GM12875 (cell line): ENCODE results near the gene IFNG.

ENCODE experiments used
- H3K4me3 ChIP-seq: one replicate; pipeline ENCODE4 v1.5.1; 2011; ENCODE audit warnings: low read depth, low read length, control low read depth
- TF ChIP-seq, protein P1 (sequence below): IDR thresholded peaks from 2 replicates; pipeline ENCODE4 v1.5.1; 2011; ENCODE audit warnings: low read depth, mild to moderate bottlenecking, control low read depth, inconsistent platforms, low read length, moderate library complexity, borderline replicate concordance; ENCODE audit not compliant: insufficient read depth

Gene IFNG

DNA sequence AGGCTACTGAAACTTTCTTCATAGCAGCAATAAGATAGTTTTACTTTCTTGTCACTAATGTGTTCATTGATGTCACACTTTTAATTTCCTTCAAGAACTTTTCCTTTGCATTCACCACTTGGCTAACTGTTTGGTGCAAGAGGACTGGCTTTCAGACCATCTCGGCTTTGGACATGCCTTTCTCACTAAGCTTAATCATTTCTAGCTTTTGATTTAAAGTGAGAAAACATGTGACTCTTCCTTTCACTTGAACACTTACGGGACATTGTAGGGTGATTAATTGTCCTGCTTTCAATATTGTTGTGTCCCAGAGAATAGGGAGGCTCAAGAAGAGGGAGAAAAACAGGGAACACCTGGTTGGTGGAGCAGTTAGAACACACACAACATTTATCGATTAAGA lies 41.9 kb downstream of the IFNG start:
- H3K4me3 ChIP-seq: no peak overlapping the region

DNA sequence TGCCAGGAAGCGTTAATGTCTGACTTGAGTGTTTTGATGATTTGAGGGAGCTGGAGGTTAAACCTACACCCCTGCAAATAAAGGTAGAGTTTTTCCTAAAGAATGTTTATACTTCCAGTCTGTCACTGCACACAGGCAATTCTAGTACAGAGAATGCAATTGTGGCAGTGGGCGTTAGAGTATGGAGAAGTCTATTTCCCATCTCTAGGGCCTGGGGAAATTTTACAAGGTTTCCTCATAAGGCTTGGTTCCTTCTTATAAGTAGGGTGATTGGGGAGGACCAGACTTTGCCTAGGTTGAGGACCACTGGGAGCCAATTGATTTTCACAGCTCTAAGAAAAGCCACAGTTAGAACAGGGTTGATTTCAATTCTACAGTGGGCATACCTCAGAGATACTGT lies 44.3 kb downstream of the IFNG start:
- TF ChIP-seq, protein P1, sequence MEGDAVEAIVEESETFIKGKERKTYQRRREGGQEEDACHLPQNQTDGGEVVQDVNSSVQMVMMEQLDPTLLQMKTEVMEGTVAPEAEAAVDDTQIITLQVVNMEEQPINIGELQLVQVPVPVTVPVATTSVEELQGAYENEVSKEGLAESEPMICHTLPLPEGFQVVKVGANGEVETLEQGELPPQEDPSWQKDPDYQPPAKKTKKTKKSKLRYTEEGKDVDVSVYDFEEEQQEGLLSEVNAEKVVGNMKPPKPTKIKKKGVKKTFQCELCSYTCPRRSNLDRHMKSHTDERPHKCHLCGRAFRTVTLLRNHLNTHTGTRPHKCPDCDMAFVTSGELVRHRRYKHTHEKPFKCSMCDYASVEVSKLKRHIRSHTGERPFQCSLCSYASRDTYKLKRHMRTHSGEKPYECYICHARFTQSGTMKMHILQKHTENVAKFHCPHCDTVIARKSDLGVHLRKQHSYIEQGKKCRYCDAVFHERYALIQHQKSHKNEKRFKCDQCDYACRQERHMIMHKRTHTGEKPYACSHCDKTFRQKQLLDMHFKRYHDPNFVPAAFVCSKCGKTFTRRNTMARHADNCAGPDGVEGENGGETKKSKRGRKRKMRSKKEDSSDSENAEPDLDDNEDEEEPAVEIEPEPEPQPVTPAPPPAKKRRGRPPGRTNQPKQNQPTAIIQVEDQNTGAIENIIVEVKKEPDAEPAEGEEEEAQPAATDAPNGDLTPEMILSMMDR: no peak
- H3K4me3 ChIP-seq: no peak overlapping the region

More for the DNA sequence above, 41.9 kb downstream of the IFNG start:
- TF ChIP-seq, protein P1: no peak

DNA sequence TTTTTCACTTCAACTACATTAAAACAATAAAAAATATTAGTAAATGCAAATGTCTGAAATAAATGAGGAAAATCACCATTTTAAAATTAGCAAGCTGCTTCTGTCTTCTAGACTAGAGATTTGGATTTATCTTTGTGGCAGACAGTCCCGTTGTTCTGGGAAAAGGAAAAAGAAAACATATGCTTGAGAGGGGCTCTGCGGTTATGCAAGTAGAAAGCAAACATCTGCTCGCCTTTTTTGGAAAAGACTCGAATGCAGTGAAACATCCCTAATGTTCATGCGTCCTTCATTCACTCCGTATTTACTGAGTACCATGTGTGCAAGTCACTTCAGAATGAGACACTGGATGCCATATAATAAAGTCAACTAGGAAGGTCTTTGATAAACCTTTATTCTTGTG lies 44.9 kb downstream of the IFNG start:
- TF ChIP-seq, protein P1: no peak
- H3K4me3 ChIP-seq: no peak overlapping the region

DNA sequence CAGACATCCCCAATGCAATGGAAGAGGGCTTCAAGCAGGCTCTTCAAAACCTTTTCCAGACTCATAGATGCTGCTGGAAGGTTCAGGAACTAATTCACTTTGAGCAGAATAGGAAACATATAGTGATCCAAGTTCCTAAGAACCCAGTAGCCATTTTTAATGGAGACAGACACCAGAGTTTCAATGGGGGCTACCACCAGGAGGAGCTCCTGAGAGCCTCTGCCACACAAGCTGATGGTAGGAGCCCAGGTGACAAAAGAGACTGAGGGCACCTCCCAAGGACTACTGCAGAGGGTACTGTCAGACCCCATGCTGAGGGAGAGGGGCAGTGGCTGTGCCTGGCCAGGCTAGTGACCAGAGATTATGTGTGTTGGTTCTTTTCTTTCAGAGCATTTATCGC lies 45.9 kb downstream of the IFNG start:
- TF ChIP-seq, protein P1: peak; percentile 69
- no peak overlapping the region for H3K4me3 ChIP-seq

DNA sequence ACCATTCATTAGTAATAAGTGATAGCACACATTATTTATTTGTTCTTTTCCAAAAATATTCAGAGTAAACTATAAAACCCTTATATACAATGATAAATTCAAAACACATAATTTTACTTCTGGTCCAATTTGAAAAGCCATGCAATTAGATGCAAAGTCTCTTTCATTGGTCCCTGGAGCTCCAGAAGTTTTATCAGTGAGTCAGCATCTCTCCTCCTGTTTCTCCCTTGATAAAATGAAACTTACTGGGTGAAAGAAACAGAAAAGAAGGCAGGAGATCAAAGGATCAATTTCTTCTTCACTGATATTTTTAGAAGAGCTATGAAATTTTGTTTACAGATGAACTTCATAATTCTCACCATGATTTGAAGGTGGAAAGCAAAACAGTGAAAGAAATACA lies 47.5 kb downstream of the IFNG start:
- TF ChIP-seq, protein P1: no peak
- no peak overlapping the region for H3K4me3 ChIP-seq

DNA sequence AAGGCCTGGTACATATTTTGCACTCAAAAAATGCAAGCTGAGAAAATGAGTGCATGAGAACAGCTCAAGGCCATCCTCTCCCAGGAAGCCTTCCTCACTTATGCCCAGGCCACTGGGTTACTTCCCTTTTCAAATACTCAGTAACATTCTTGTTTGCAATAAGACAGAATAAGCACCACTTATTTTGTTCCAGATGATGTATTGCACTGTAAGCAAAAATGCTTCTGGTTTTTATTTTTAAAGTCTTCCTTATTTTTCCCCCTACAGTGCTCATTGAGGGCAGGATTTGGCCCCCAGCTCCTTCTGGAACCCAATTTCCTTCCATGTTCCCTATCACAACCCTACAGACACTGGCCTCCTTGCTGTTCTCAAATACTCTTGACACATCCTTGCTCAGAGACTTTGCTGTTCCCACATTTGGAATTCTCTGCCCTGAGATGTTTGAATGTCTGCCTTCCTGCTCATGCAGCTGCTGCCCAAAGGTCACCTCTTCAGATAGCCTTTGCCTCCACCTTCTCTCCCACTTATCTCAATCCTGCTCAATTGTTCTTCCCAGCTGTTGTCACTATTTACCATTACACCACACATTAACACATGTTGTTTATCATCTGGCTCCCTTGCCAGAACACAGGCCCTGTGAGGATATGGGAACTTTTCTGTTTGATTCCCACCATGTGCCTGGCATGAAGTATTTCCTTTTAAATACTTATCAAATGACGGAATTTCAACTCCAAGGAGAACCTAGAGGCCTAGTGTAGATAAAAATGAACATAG lies 49.9 kb downstream of the IFNG start:
- TF ChIP-seq, protein P1: no peak
- no peak overlapping the region for H3K4me3 ChIP-seq

DNA sequence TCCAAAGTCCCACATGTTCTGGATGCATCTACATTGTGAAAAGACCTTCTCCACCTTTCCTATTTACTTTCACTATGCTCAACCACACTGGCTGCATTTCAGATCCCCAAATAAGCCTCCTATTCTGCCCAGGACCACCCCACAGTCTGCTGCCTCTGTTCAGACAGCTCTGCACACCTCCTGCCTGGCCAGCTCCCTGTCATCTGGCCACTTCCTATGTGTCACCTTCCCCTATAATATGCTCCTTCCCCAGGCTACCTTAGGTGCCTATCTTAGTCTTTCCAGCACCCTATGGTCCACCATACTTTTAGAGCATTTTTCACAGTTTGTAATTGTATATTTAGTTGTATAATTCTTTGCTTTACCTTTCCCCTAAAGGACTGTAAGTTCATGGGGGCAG lies 50.5 kb downstream of the IFNG start:
- TF ChIP-seq, protein P1: no peak
- no peak overlapping the region for H3K4me3 ChIP-seq
